WI38 (cell line): Measurements from ENCODE around the gene MARF1.

Experiments
- H3K4me3 ChIP-seq: 2 replicates; pipeline ENCODE4 v1.5.1; 2011; ENCODE audit warnings: low read depth, mild to moderate bottlenecking, control low read depth, low read length
- CTCF ChIP-seq: IDR thresholded peaks from 2 replicates; pipeline ENCODE4 v1.5.1; 2012; ENCODE audit warnings: low read depth, mild to moderate bottlenecking, control low read depth, low read length

The MARF1 gene

GRCh38 chr16:15616475-15617165, 26.3 kb downstream of the MARF1 start:
- TF ChIP-seq CTCF: no peak
- H3K4me3 ChIP-seq: no peak overlapping the region

GRCh38 chr16:15616012-15616411, 26.9 kb downstream of the MARF1 start:
- no peak overlapping the region for H3K4me3 ChIP-seq
- no peak for TF ChIP-seq CTCF

- no peak for TF ChIP-seq CTCF
- no peak overlapping the region for H3K4me3 ChIP-seq
Observed at GRCh38 chr16:15613676-15614075, 29.3 kb downstream of the MARF1 start.

GRCh38 chr16:15611610-15612009, 31.3 kb downstream of the MARF1 start:
- no peak for TF ChIP-seq CTCF
- H3K4me3 ChIP-seq: no peak overlapping the region

- no peak overlapping the region for H3K4me3 ChIP-seq
- TF ChIP-seq CTCF: no peak
Observed at GRCh38 chr16:15610369-15610871, 32.5 kb downstream of the MARF1 start.

GRCh38 chr16:15609286-15609649, 33.7 kb downstream of the MARF1 start:
- no peak overlapping the region for H3K4me3 ChIP-seq
- TF ChIP-seq CTCF: no peak

GRCh38 chr16:15608398-15609285, 34.3 kb downstream of the MARF1 start:
- no peak for TF ChIP-seq CTCF

More at GRCh38 chr16:15608398-15609285, 34.3 kb downstream of the MARF1 start:
- H3K4me3 ChIP-seq: no peak overlapping the region
